Measurements from ENCODE around the gene CCDC60. TPM values are rescaled to one million over a fixed set of nuclear protein-coding genes. Genes with fewer than 3 reads are reported as not detected.

Gene CCDC60
- total RNA-seq, 5 donors from 2014 or later (not counting 1 experiment from before 2014, with no cell fraction given) = not detected

DNA sequence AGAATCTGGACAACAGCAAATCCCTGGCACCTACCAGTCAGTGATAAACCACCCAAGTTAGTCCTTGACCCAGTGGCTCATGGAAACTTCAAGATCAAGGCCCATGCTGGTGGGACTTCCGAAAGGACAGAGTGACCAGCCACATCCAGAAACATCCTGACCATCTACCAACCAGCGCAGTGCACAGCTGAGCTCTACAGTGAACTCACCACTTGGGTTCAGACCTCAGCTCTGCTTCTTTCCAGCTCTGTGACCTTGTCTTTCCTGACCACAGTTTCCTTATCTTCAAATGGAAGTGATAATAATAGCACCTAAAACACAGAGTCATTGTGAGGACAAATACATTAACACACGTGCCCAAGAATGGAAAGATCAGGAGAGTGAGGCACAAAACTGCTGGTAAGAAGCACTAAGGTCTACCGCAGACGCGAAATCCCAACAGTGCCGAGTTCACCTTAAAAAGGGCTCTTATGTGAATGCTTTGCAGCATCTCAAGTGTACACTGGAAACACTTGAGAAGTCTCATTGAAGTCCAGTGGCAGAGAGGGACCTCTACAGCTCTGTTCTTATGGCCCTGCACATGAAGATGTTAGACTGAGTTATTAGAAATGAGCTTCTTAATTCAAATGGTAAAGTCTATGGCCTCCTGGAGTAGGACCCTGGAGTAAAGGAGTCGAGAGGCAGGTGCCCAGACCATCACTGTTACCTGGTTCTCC lies 128.8 kb downstream of the CCDC60 start:
- ChIA-PET POLR2A (no interaction called here), CTCF (no interaction called here)
- no peak for DNase-seq
- no peak overlapping the region for H3K4me3 ChIP-seq (ENCODE audit: control insufficient read depth in 1 of 2, extremely low read depth in 1 of 2, low read length in 1 of 2)
- no peak overlapping the region for H3K27ac ChIP-seq (ENCODE audit: low read length)
- 86% methylated on average over 5 of the region's 8 CpGs for WGBS (ENCODE audit: insufficient coverage)
- no peaks in the 10 kb centered on the region for H3K9me3 ChIP-seq
- H3K4me3 Mint-ChIP-seq = no peak overlapping the region
- H3K27me3 Mint-ChIP-seq = peaks cover 5 to 25% of the 10 kb centered on the region in 2 donors
- no peaks in the 10 kb centered on the region for H3K36me3 ChIP-seq (ENCODE audit: control insufficient read depth in 2 of 2, extremely low read depth in 1 of 2, insufficient read depth in 1 of 2, low read length in 1 of 2)
- H3K4me1 ChIP-seq (ENCODE audit: control insufficient read depth in 1 of 2, extremely low read depth in 1 of 2, insufficient read depth in 2 of 2, low read length in 2 of 2) = no peaks in the 10 kb centered on the region
- H3K36me3 Mint-ChIP-seq = no peaks in the 10 kb centered on the region
- peaks cover 3 to 10% (median 9%) of the 10 kb centered on the region in 3 donors for H3K9me3 Mint-ChIP-seq
- H3K27me3 ChIP-seq (replicated peaks in 1 of 2; ENCODE audit: control insufficient read depth in 2 of 2, extremely low read depth in 1 of 2, insufficient read depth in 2 of 2, low read length in 1 of 2) = peaks cover 0 to 2% of the 10 kb centered on the region in 2 experiments
- no peaks in the 10 kb centered on the region for H3K4me1 Mint-ChIP-seq
- no peak for ATAC-seq (replicated peaks in 1 of 4)
- no peak overlapping the region for H3K27ac Mint-ChIP-seq

- Mint-ChIP-seq H3K4me3 (no peak overlapping the region), H3K9me3 (peaks cover 0 to 4% (median 0%) of the 10 kb centered on the region in 3 donors), H3K27ac (no peak overlapping the region), H3K27me3 (peaks cover 5 to 13% of the 10 kb centered on the region in 2 donors), H3K36me3 (no peaks in the 10 kb centered on the region), H3K4me1 (no peaks in the 10 kb centered on the region)
- Histone ChIP-seq H3K9me3 (no peaks in the 10 kb centered on the region), H3K4me3 (ENCODE audit: control insufficient read depth in 1 of 2, extremely low read depth in 1 of 2, low read length in 1 of 2) (no peak overlapping the region), H3K36me3 (ENCODE audit: control insufficient read depth in 2 of 2, extremely low read depth in 1 of 2, insufficient read depth in 1 of 2, low read length in 1 of 2) (no peaks in the 10 kb centered on the region), H3K27ac (ENCODE audit: low read length) (no peak overlapping the region), H3K4me1 (ENCODE audit: control insufficient read depth in 1 of 2, extremely low read depth in 1 of 2, insufficient read depth in 2 of 2, low read length in 2 of 2) (no peaks in the 10 kb centered on the region), H3K27me3 (replicated peaks in 1 of 2; ENCODE audit: control insufficient read depth in 2 of 2, extremely low read depth in 1 of 2, insufficient read depth in 2 of 2, low read length in 1 of 2) (peaks cover 0 to 2% of the 10 kb centered on the region in 2 experiments)
- ChIA-PET CTCF (interaction anchor here (1.0 kb wide), 2 partner anchors 24 to 1281 kb away, joined by 3 read pairs; no protein-coding TSS in a partner anchor), POLR2A (no interaction called here)
- DNase-seq (no peak), ATAC-seq (replicated peaks in 1 of 4) (no peak)
Observed at GRCh38 chr12:119468296-119468695, 133.8 kb downstream of the CCDC60 start.

DNA sequence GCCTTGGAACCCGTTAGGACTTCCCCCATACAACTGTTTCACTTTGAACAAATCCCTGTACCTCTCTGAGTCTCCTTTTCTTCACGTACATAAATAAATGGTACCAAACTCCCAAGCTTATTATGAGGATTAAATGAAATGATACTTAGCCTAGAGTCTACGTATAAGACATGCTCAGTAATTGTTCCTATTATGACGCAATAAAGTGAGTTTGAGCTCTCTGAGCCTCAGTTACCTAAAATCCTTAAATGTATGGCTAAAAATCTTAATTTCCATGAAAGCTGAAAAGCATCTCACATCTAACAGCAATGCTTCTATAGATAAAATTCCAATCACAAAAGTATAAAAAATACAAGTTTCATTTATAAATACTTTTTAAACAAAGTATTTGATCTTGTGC lies 141.1 kb downstream of the CCDC60 start:
- H3K9me3 ChIP-seq = no peaks in the 10 kb centered on the region
- no peak overlapping the region for H3K27ac Mint-ChIP-seq
- CTCF ChIA-PET = no interaction called here
- no peaks in the 10 kb centered on the region for H3K27me3 ChIP-seq (replicated peaks in 1 of 2; ENCODE audit: control insufficient read depth in 2 of 2, extremely low read depth in 1 of 2, insufficient read depth in 2 of 2, low read length in 1 of 2)
- no peaks in the 10 kb centered on the region for H3K36me3 ChIP-seq (ENCODE audit: control insufficient read depth in 2 of 2, extremely low read depth in 1 of 2, insufficient read depth in 1 of 2, low read length in 1 of 2)
- H3K27me3 Mint-ChIP-seq = peaks cover 0 to 3% of the 10 kb centered on the region in 2 donors
- H3K4me1 Mint-ChIP-seq = no peaks in the 10 kb centered on the region
- H3K9me3 Mint-ChIP-seq = peaks cover 2 to 13% (median 5%) of the 10 kb centered on the region in 3 donors
- H3K27ac ChIP-seq (ENCODE audit: low read length) = no peak overlapping the region
- ATAC-seq (replicated peaks in 1 of 4) (no peak), DNase-seq (no peak)
- H3K4me1 ChIP-seq (ENCODE audit: control insufficient read depth in 1 of 2, extremely low read depth in 1 of 2, insufficient read depth in 2 of 2, low read length in 2 of 2) = no peaks in the 10 kb centered on the region
- H3K4me3 ChIP-seq (ENCODE audit: control insufficient read depth in 1 of 2, extremely low read depth in 1 of 2, low read length in 1 of 2) = no peak overlapping the region
- no CpG with 5 or more reads among the region's 4 CpGs for WGBS (ENCODE audit: insufficient coverage)
- POLR2A ChIA-PET = no interaction called here
- H3K36me3 Mint-ChIP-seq = no peaks in the 10 kb centered on the region
- no peak overlapping the region for H3K4me3 Mint-ChIP-seq

GRCh38 chr12:119476951-119477350 lies 142.4 kb downstream of the CCDC60 start:
- ChIA-PET POLR2A (no interaction called here), CTCF (interaction anchor here in 1 of 2 donors (0.6 kb wide), 1 partner anchor 50 kb away, joined by 3 read pairs; no protein-coding TSS in a partner anchor)
- Histone ChIP-seq H3K4me1 (ENCODE audit: control insufficient read depth in 1 of 2, extremely low read depth in 1 of 2, insufficient read depth in 2 of 2, low read length in 2 of 2) (no peaks in the 10 kb centered on the region), H3K27me3 (replicated peaks in 1 of 2; ENCODE audit: control insufficient read depth in 2 of 2, extremely low read depth in 1 of 2, insufficient read depth in 2 of 2, low read length in 1 of 2) (no peaks in the 10 kb centered on the region), H3K9me3 (no peaks in the 10 kb centered on the region), H3K27ac (ENCODE audit: low read length) (no peak overlapping the region), H3K4me3 (ENCODE audit: control insufficient read depth in 1 of 2, extremely low read depth in 1 of 2, low read length in 1 of 2) (no peak overlapping the region), H3K36me3 (ENCODE audit: control insufficient read depth in 2 of 2, extremely low read depth in 1 of 2, insufficient read depth in 1 of 2, low read length in 1 of 2) (no peaks in the 10 kb centered on the region)
- peaks cover 0 to 3% of the 10 kb centered on the region in 2 donors for H3K27me3 Mint-ChIP-seq
- no CpG with 5 or more reads among the region's 3 CpGs for WGBS (ENCODE audit: insufficient coverage)
- no peak overlapping the region for H3K27ac Mint-ChIP-seq
- DNase-seq = no peak
- ATAC-seq (replicated peaks in 1 of 4) = no peak
- H3K4me1 Mint-ChIP-seq = no peaks in the 10 kb centered on the region
- H3K4me3 Mint-ChIP-seq = no peak overlapping the region
- H3K36me3 Mint-ChIP-seq = no peaks in the 10 kb centered on the region
- peaks cover 2 to 11% (median 5%) of the 10 kb centered on the region in 3 donors for H3K9me3 Mint-ChIP-seq

- no peak overlapping the region for H3K27ac ChIP-seq (ENCODE audit: low read length)
- no peak for DNase-seq
- CTCF ChIA-PET = no interaction called here
- ATAC-seq (replicated peaks in 1 of 4) = no peak
- no peaks in the 10 kb centered on the region for H3K9me3 ChIP-seq
- no peaks in the 10 kb centered on the region for H3K4me1 ChIP-seq (ENCODE audit: control insufficient read depth in 1 of 2, extremely low read depth in 1 of 2, insufficient read depth in 2 of 2, low read length in 2 of 2)
- Mint-ChIP-seq H3K27me3 (peaks cover under 1 to 4% of the 10 kb centered on the region in 2 donors), H3K36me3 (no peaks in the 10 kb centered on the region), H3K4me1 (no peaks in the 10 kb centered on the region), H3K9me3 (peaks cover 2 to 11% (median 5%) of the 10 kb centered on the region in 3 donors), H3K4me3 (no peak overlapping the region), H3K27ac (no peak overlapping the region)
- H3K4me3 ChIP-seq (ENCODE audit: control insufficient read depth in 1 of 2, extremely low read depth in 1 of 2, low read length in 1 of 2) = no peak overlapping the region
- WGBS (ENCODE audit: insufficient coverage) = 84% methylated on average over 10 of the region's 10 CpGs
- H3K27me3 ChIP-seq (replicated peaks in 1 of 2; ENCODE audit: control insufficient read depth in 2 of 2, extremely low read depth in 1 of 2, insufficient read depth in 2 of 2, low read length in 1 of 2) = peaks cover 0 to 3% of the 10 kb centered on the region in 2 experiments
- no peaks in the 10 kb centered on the region for H3K36me3 ChIP-seq (ENCODE audit: control insufficient read depth in 2 of 2, extremely low read depth in 1 of 2, insufficient read depth in 1 of 2, low read length in 1 of 2)
- POLR2A ChIA-PET = no interaction called here
Observed at GRCh38 chr12:119479121-119479561, 144.6 kb downstream of the CCDC60 start.

- ATAC-seq (replicated peaks in 1 of 4) = no peak
Observed at GRCh38 chr12:119480551-119480950, 146.0 kb downstream of the CCDC60 start.

More at GRCh38 chr12:119480551-119480950, 146.0 kb downstream of the CCDC60 start:
- peaks cover 6 to 10% of the 10 kb centered on the region in 2 donors for H3K27me3 Mint-ChIP-seq
- peaks cover 0 to 3% of the 10 kb centered on the region in 2 experiments for H3K27me3 ChIP-seq (replicated peaks in 1 of 2; ENCODE audit: control insufficient read depth in 2 of 2, extremely low read depth in 1 of 2, insufficient read depth in 2 of 2, low read length in 1 of 2)
- ChIA-PET POLR2A (no interaction called here), CTCF (no interaction called here)
- DNase-seq = no peak
- WGBS (ENCODE audit: insufficient coverage) = 88% methylated on average over 1 of the region's 1 CpG
- H3K4me1 Mint-ChIP-seq = no peaks in the 10 kb centered on the region
- no peaks in the 10 kb centered on the region for H3K36me3 Mint-ChIP-seq
- H3K4me1 ChIP-seq (ENCODE audit: control insufficient read depth in 1 of 2, extremely low read depth in 1 of 2, insufficient read depth in 2 of 2, low read length in 2 of 2) = no peaks in the 10 kb centered on the region
- H3K36me3 ChIP-seq (ENCODE audit: control insufficient read depth in 2 of 2, extremely low read depth in 1 of 2, insufficient read depth in 1 of 2, low read length in 1 of 2) = no peaks in the 10 kb centered on the region
- H3K4me3 ChIP-seq (ENCODE audit: control insufficient read depth in 1 of 2, extremely low read depth in 1 of 2, low read length in 1 of 2) = no peak overlapping the region
- no peak overlapping the region for H3K27ac ChIP-seq (ENCODE audit: low read length)
- H3K27ac Mint-ChIP-seq = no peak overlapping the region
- H3K9me3 ChIP-seq = no peaks in the 10 kb centered on the region
- H3K4me3 Mint-ChIP-seq = no peak overlapping the region
- H3K9me3 Mint-ChIP-seq = peaks cover 2 to 11% (median 5%) of the 10 kb centered on the region in 3 donors
